ENCODE results near the gene TM7SF3.

DNA sequence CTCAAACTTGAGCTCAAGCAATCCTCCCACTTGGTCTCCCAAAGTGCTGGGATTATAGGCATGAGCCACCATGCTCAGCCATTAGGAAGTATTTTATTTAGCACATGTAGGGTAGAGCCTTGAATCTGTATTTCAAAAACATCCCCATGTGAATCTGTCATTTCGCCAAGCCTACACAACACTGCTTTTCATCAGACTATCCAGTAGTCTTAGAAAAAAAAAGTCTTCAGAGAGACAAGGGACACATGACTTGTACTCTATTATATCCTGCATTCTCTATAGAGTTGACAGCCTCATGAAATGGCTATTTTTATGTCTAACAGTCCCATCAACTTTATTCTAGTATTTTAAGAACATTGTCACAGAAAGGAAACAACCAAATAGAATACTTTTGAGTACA is 35.4 kb downstream of the TM7SF3 start:
- TF ChIP-seq, protein P1, sequence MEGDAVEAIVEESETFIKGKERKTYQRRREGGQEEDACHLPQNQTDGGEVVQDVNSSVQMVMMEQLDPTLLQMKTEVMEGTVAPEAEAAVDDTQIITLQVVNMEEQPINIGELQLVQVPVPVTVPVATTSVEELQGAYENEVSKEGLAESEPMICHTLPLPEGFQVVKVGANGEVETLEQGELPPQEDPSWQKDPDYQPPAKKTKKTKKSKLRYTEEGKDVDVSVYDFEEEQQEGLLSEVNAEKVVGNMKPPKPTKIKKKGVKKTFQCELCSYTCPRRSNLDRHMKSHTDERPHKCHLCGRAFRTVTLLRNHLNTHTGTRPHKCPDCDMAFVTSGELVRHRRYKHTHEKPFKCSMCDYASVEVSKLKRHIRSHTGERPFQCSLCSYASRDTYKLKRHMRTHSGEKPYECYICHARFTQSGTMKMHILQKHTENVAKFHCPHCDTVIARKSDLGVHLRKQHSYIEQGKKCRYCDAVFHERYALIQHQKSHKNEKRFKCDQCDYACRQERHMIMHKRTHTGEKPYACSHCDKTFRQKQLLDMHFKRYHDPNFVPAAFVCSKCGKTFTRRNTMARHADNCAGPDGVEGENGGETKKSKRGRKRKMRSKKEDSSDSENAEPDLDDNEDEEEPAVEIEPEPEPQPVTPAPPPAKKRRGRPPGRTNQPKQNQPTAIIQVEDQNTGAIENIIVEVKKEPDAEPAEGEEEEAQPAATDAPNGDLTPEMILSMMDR (IDR thresholded peaks at IDR 0.05), result no peak
- no peak for TF ChIP-seq POLR2A (IDR thresholded peaks at IDR 0.05)
